Measurements from ENCODE around the gene KLHL29. TPM values are rescaled to one million over a fixed set of nuclear protein-coding genes. Genes with fewer than 3 reads are reported as not detected.

The KLHL29 gene
- total RNA-seq, 1 experiment from 2014 or later = 1.9 TPM

DNA sequence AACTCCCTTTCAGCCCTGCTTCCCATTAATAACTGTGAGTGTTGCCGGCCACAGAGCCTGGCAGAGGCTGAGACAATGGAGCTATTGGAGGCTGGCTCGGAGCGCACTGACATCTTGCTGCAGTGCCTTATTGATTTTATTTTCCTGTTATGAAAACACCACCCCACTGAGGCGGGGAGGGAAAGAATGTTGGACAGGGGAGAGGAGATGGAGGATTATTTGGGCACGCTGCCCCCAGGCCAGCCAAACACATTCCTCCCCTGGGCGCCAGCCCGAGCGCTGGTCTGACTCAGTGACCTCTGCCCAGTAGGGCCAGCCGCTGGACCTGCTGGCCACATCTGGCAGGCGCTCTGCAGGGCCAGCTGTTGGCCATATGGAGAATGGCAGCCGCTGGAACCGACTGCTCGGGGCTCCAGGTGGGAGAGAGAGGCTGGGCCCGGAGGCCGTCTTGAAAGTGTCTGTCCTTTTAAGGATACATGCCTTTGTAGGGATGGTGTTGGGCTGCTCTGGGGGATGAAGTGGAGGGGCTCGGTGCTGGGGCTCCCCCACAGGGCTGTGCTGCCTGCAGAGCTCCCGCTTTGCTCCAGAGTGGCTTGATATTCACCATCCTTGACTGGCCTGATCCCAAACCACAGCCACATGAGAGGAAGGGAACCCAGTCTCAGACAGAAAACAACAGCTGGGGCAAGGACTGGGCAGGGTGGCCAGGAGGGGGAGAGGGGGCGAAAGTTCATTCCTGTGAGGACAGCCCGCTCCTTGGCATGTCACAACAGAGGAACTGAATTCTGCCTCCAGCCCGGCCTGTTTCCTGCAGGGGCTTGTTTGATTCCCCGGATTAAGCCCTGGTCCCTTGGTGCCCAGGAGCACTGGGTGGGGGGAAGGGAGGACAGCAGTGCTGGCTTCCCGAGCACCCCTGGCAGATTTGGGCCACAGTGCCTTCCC is 179.0 kb downstream of the KLHL29 start:
- peak in 1 of 2 experiments; percentile 69 for DNase-seq (ENCODE audit: low read depth in 1 of 2, low spot score in 2 of 2)
- H3K4me3 ChIP-seq = no peak overlapping the region
- no peaks in the 10 kb centered on the region for H3K9me3 ChIP-seq (replicated peaks)
- H3K27me3 ChIP-seq (replicated peaks) = no peaks in the 10 kb centered on the region
- no peak overlapping the region for H3K27ac ChIP-seq
- H3K36me3 ChIP-seq = no peaks in the 10 kb centered on the region
- H3K4me1 ChIP-seq (replicated peaks) = peaks cover 19% of the 10 kb centered on the region

- Histone ChIP-seq H3K27me3 (replicated peaks) (no peaks in the 10 kb centered on the region), H3K4me3 (no peak overlapping the region), H3K4me1 (replicated peaks) (peaks cover 19% of the 10 kb centered on the region), H3K9me3 (replicated peaks) (no peaks in the 10 kb centered on the region), H3K36me3 (no peaks in the 10 kb centered on the region), H3K27ac (no peak overlapping the region)
- DNase-seq (ENCODE audit: low read depth in 1 of 2, low spot score in 2 of 2) = peak in 1 of 2 experiments; percentile 71
Observed at GRCh38 chr2:23564615-23564960, 179.6 kb downstream of the KLHL29 start.

DNA sequence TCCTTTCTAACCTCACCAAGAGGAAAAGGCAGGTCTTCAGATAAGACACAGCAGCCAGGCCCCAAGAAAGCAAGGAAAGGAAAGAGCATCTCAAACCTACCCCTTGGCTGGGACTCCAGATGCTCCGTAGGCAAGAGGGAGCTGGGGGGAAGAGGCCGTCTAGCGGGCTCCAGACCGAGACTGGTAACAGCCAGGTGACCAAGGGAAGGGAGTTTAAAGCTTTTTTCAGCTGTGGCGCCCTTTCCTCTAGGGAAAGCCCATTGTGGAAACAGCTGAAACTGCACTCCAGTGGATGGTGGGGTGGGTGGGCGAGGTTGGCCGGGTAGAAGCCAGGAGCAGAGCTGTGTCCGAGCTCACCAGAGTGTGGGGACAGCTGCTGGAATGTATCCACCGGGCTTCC is 180.4 kb downstream of the KLHL29 start:
- Histone ChIP-seq H3K4me3 (no peak overlapping the region), H3K9me3 (replicated peaks) (no peaks in the 10 kb centered on the region), H3K4me1 (replicated peaks) (peaks cover 19% of the 10 kb centered on the region), H3K27me3 (replicated peaks) (no peaks in the 10 kb centered on the region), H3K27ac (no peak overlapping the region), H3K36me3 (no peaks in the 10 kb centered on the region)
- no peak for DNase-seq (ENCODE audit: low read depth in 1 of 2, low spot score in 2 of 2)

GRCh38 chr2:23565814-23566213 is 180.8 kb downstream of the KLHL29 start:
- H3K36me3 ChIP-seq = no peaks in the 10 kb centered on the region

DNA sequence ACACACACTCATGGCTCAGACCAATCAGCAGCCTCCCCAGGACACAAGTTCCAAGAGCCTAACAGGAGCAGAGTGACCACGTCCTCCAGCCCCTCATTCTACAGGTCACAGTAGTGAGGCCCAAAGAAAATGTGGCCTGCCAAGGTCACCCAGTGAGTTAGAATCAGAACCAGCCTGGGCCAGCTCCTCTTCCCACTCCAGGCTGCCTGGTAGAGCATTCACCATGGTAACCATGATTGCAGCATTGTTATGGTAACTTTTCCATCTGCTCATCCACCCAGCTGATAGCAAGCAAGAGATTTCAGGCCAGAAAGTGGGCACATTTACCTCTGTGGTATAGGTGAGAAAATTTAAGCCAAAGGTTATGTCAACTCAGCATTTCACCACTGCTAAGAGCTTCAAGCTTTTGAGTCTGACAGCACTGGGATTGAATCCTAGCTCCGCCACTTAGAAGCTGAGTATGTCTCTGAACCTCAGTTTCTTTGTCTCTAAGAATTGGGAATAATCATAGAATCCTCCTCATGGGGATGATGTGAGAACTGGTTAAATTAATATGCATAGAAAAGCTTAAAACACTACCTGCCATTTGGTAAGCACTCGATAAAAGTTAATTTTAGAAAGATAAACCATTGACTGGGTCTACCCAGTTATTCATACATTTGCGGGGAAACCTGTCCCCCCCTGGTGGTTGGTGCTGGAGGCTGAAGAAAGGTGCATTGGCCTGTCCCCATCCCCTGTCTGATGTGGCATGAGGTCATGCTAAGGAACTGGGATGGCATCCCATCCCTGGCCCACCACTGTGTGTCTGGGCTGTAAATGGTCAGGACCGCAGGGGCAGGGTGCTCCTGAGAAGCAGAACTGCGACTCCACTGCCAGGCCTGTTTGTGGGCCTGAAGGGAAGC is 181.5 kb downstream of the KLHL29 start:
- no peak for DNase-seq (ENCODE audit: low read depth in 1 of 2, low spot score in 2 of 2)
- Histone ChIP-seq H3K27me3 (replicated peaks) (no peaks in the 10 kb centered on the region), H3K9me3 (replicated peaks) (no peaks in the 10 kb centered on the region), H3K4me1 (replicated peaks) (peaks cover 19% of the 10 kb centered on the region), H3K36me3 (no peaks in the 10 kb centered on the region), H3K27ac (no peak overlapping the region), H3K4me3 (no peak overlapping the region)

More at GRCh38 chr2:23565814-23566213, 180.8 kb downstream of the KLHL29 start:
- no peak for DNase-seq (ENCODE audit: low read depth in 1 of 2, low spot score in 2 of 2)
- Histone ChIP-seq H3K27ac (no peak overlapping the region), H3K4me1 (replicated peaks) (peaks cover 19% of the 10 kb centered on the region), H3K27me3 (replicated peaks) (no peaks in the 10 kb centered on the region), H3K9me3 (replicated peaks) (no peaks in the 10 kb centered on the region), H3K4me3 (no peak overlapping the region)

DNA sequence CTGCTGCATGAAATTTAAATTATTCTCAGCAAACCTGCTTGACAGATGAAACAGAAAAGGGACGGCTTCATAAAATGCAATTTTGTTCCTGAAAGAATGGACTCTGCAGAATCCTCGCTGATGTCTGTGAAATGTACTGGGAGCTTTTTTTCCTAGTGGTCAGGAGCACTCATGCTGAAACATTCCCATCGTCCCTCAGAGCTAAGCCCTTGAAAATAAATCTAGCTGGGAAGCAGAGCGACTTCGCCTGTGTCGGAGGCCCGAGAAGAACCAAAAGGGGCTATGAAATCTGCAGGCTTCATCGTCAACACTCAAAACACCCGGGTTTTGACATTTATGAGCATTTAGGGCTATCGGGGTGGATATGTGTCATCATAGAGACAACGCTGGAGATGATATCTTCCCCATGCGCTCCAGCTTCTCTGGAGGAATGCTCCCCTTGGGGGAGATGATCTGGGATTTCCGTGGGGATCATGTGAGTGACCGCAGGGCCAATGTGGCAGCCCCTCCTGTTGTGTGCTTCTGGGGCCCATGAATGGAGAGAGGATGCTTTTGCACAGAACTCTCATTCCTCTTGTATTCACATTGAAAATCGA is 182.3 kb downstream of the KLHL29 start:
- H3K4me1 ChIP-seq (replicated peaks) = peaks cover 19% of the 10 kb centered on the region
- no peaks in the 10 kb centered on the region for H3K27me3 ChIP-seq (replicated peaks)
- no peak overlapping the region for H3K4me3 ChIP-seq
- no peak for DNase-seq (ENCODE audit: low read depth in 1 of 2, low spot score in 2 of 2)
- H3K27ac ChIP-seq = no peak overlapping the region
- no peaks in the 10 kb centered on the region for H3K9me3 ChIP-seq (replicated peaks)
- no peaks in the 10 kb centered on the region for H3K36me3 ChIP-seq

GRCh38 chr2:23568211-23568610 is 183.2 kb downstream of the KLHL29 start:
- Histone ChIP-seq H3K4me3 (no peak overlapping the region), H3K27me3 (replicated peaks) (no peaks in the 10 kb centered on the region), H3K4me1 (replicated peaks) (peaks cover 18% of the 10 kb centered on the region), H3K9me3 (replicated peaks) (no peaks in the 10 kb centered on the region), H3K36me3 (no peaks in the 10 kb centered on the region), H3K27ac (no peak overlapping the region)
- no peak for DNase-seq (ENCODE audit: low read depth in 1 of 2, low spot score in 2 of 2)

- H3K9me3 ChIP-seq (replicated peaks) = no peaks in the 10 kb centered on the region
- H3K4me1 ChIP-seq (replicated peaks) = peaks cover 14% of the 10 kb centered on the region
- no peak for DNase-seq (ENCODE audit: low read depth in 1 of 2, low spot score in 2 of 2)
- no peak overlapping the region for H3K27ac ChIP-seq
- H3K36me3 ChIP-seq = no peaks in the 10 kb centered on the region
- no peaks in the 10 kb centered on the region for H3K27me3 ChIP-seq (replicated peaks)
- H3K4me3 ChIP-seq = no peak overlapping the region
Observed at GRCh38 chr2:23568626-23569190, 183.7 kb downstream of the KLHL29 start.

GRCh38 chr2:23569761-23570365 is 184.9 kb downstream of the KLHL29 start:
- no peaks in the 10 kb centered on the region for H3K9me3 ChIP-seq (replicated peaks)
- DNase-seq (ENCODE audit: low read depth in 1 of 2, low spot score in 2 of 2) = no peak
- no peak overlapping the region for H3K4me3 ChIP-seq
- no peaks in the 10 kb centered on the region for H3K27me3 ChIP-seq (replicated peaks)
- H3K27ac ChIP-seq = no peak overlapping the region
- no peaks in the 10 kb centered on the region for H3K36me3 ChIP-seq
- peaks cover 2% of the 10 kb centered on the region for H3K4me1 ChIP-seq (replicated peaks)

DNA sequence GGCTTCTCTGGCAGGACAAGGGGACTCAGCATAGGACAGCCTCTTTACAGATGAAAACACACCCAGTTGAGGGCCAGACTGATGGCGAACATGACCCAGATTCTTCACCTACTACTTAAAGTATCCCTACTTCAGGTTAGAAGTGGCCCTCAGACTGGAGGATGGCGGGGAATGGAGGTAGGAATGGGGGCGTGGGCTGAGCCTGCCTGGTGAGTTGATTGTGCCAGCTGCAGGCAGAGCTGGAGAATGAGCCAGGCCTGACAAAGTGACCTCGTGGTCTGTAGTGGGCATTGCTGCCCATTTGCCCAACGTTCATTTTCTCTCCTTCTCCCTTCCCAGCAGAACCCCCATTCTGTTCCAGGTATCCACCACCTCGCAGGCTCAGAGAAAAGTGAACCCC is 186.1 kb downstream of the KLHL29 start:
- Histone ChIP-seq H3K27ac (no peak overlapping the region), H3K36me3 (no peaks in the 10 kb centered on the region), H3K9me3 (replicated peaks) (no peaks in the 10 kb centered on the region), H3K4me1 (replicated peaks) (no peaks in the 10 kb centered on the region), H3K27me3 (replicated peaks) (no peaks in the 10 kb centered on the region), H3K4me3 (no peak overlapping the region)
- no peak for DNase-seq (ENCODE audit: low read depth in 1 of 2, low spot score in 2 of 2)

DNA sequence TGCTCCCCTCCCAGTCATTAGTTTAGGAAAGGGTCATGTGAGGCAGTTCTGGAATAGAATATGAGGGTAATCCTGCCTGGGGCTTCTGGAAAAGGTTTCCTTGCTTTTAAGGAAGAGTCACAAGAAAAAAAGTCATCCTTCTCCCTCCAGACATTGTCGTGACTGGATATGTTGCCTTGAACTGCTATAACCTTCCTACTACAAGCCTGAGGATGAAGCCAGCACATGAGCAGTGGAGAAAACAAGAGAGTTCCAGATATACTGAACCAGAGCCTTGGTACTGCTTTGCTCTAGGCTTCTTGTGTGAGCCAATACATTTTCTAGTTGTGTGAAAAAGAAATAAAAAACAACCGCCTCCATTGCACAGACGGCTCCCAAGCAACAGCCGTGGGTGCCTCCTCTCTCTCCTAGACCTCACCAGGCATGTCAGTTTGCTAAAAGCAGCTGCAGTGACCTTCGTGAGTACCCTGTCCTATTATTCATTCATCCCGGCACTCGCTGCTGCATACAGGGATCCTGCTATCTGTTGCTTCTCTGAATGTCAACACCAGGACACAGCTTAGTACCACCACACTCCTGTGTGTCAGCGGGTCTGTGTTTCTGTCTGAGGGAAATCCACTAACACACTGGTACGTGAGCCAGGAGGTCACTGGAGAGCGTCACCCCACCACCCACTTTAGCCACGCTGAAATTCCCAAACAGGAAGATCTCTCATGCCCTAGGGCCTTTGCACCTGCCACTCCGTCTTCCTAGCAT is 186.7 kb downstream of the KLHL29 start:
- Histone ChIP-seq H3K9me3 (replicated peaks) (no peaks in the 10 kb centered on the region), H3K36me3 (no peaks in the 10 kb centered on the region), H3K27ac (no peak overlapping the region), H3K4me3 (no peak overlapping the region), H3K27me3 (replicated peaks) (no peaks in the 10 kb centered on the region), H3K4me1 (replicated peaks) (no peaks in the 10 kb centered on the region)
- DNase-seq (ENCODE audit: low read depth in 1 of 2, low spot score in 2 of 2) = no peak

- H3K4me3 ChIP-seq = no peak overlapping the region
- DNase-seq (ENCODE audit: low read depth in 1 of 2, low spot score in 2 of 2) = no peak
- no peaks in the 10 kb centered on the region; the same call in 1 of the 2 replicates for H3K9me3 ChIP-seq (replicated peaks)
- no peaks in the 10 kb centered on the region for H3K36me3 ChIP-seq
- no peaks in the 10 kb centered on the region for H3K4me1 ChIP-seq (replicated peaks)
- no peak overlapping the region for H3K27ac ChIP-seq
- no peaks in the 10 kb centered on the region for H3K27me3 ChIP-seq (replicated peaks)
Observed at GRCh38 chr2:23574919-23575654, 190.1 kb downstream of the KLHL29 start.

Measured in SJSA1 (cell line).